ENCODE results near the gene NUFIP1.

NUFIP1 gene

DNA sequence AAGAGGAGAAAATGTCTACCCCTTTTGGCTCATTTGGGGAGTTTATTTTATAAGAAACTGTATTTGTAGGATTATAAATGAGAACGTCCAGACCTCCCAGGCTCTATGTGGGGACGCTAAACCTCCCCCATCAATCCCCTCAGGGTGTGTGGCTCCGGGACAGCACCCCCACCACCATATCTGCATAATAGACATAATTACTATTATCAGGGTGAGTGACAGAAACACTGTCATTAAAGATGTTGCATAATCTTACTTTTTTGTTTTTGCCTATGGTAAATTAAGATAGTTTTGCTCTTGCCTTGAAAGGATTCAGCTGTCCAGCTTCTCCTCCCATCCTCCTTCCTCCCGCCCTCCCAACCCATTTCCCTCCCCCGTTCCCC is 93.3 kb downstream of the NUFIP1 start:
- DNase-seq (ENCODE audit: extremely low read depth, insufficient read length) = no peak
- no peak overlapping the region for H3K4me3 ChIP-seq (replicated peaks; ENCODE audit: low read depth, low read length)
- no peaks in the 10 kb centered on the region for H3K36me3 ChIP-seq (ENCODE audit: control insufficient read depth, insufficient read depth, low read length)
- TF ChIP-seq CTCF (IDR thresholded peaks at IDR 0.05; ENCODE audit: insufficient read depth, low read length, poor library complexity, severe bottlenecking) = no peak
- H3K27me3 ChIP-seq (replicated peaks; ENCODE audit: control insufficient read depth, insufficient read depth, low read length) = no peaks in the 10 kb centered on the region; the same call in 1 of the 2 replicates

DNA sequence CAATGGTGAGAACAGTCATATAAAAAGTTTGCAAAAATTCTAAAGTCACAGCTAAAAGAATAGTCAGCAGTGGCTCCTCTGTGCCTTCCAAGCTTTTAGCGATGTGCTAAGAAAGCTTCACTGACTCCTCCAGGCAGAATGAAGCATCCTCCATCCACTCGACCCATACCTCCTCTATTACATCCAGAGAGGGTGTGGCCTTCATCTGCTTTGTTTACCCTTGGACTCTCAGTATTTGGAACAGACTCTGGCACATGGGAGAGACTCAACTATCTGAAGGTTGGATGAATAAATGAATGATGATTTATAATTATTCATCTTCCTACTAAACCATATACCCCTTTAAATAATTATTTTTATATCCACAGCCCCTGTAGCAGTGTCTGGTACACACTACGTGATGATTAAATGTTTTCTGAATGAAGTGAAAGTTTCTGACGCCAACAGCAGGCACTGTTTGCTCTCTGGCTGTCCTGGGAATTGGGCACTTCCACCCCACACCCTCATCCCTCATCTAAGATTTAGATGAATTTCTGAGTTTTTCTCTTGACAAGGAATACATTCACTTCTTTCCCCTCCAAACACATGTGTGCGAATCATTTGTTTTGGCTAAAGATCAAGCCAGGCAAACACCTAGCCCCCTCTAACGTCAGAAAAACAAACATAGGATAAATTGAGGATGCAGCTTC is 93.9 kb downstream of the NUFIP1 start:
- H3K4me3 ChIP-seq (replicated peaks; ENCODE audit: low read depth, low read length) = no peak overlapping the region
- H3K36me3 ChIP-seq (ENCODE audit: control insufficient read depth, insufficient read depth, low read length) = no peaks in the 10 kb centered on the region
- DNase-seq (ENCODE audit: extremely low read depth, insufficient read length) = no peak
- H3K27me3 ChIP-seq (replicated peaks; ENCODE audit: control insufficient read depth, insufficient read depth, low read length) = no peaks in the 10 kb centered on the region; the same call in 1 of the 2 replicates
- TF ChIP-seq CTCF (IDR thresholded peaks at IDR 0.05; ENCODE audit: insufficient read depth, low read length, poor library complexity, severe bottlenecking) = no peak

DNA sequence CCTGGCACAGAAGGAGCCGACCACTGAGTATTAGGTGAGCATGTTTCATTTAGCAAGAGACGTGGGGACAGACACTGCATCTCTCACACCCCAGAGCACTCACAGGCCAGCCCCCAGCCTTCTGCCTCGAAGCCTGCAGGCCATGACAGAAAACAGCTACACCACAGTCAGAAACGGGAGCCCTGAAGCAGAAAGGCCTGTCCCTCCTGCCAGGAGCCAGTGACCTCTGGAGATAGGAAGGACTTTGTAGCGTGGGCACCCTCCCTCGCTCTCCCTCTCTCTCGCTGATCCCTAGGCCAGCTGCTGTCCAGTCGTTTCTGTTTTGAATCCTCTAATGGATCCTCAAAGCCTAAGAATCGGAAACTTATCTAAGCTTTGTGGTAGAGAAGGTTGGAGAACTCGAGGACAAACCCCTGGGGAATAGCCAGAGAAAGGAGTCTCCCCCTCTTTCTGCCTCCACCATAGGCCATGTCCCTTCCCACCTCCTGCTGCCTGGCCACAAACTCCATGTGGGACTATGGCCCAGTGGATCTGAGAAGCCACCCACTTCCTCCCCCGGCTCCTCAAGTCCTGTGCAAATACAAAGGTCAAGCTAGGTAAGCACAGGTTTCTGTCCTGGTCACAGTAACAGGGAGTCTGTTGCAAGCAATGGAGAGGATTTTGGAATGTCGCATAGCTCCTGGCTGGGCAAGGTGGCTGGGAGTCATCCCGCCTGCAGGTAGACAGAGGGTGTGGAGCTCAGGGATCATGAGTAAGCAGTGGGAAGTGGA is 95.1 kb downstream of the NUFIP1 start:
- TF ChIP-seq CTCF (IDR thresholded peaks at IDR 0.05; ENCODE audit: insufficient read depth, low read length, poor library complexity, severe bottlenecking) = no peak
- Histone ChIP-seq H3K27me3 (replicated peaks; ENCODE audit: control insufficient read depth, insufficient read depth, low read length) (no peaks in the 10 kb centered on the region; the same call in 1 of the 2 replicates), H3K36me3 (ENCODE audit: control insufficient read depth, insufficient read depth, low read length) (no peaks in the 10 kb centered on the region), H3K4me3 (replicated peaks; ENCODE audit: low read depth, low read length) (no peak overlapping the region)
- no peak for DNase-seq (ENCODE audit: extremely low read depth, insufficient read length)

Measured in GM06990 (cell line).